Activated CD4-positive, alpha-beta T cell treated with anti-CD3 and anti-CD28 coated beads, Interleukin-2, amount 10 ng/mL, durations not matched to agents 24 days and 14 days (primary cell): ENCODE results near the gene COL19A1. TPM values are rescaled to one million over a fixed set of nuclear protein-coding genes. Genes with fewer than 3 reads are reported as not detected.
"Not testable (repeated sequence)": the region's sequence is repeated elsewhere in the genome, so short reads cannot be mapped to it uniquely, and the experiment has no call there.

ENCODE experiments used
- DNase-seq: peaks from one replicate; pipeline ENCODE4 v3.0.0; 2022
- H3K27ac Mint-ChIP-seq: one replicate; pipeline ENCODE4 v1.8.0; 2022; ENCODE audit warnings: mild to moderate bottlenecking, mixed read lengths
- H3K27me3 Mint-ChIP-seq: one replicate; pipeline ENCODE4 v1.8.0; 2022; ENCODE audit warnings: mixed read lengths
- H3K36me3 Mint-ChIP-seq: one replicate; pipeline ENCODE4 v1.8.0; 2022; ENCODE audit warnings: low read depth, mild to moderate bottlenecking, mixed read lengths
- H3K4me1 Mint-ChIP-seq: one replicate; pipeline ENCODE4 v1.8.0; 2021; ENCODE audit warnings: mixed read lengths
- H3K4me3 Mint-ChIP-seq: one replicate; pipeline ENCODE4 v1.8.0; 2022; ENCODE audit warnings: mild to moderate bottlenecking, moderate library complexity, mixed read lengths
- H3K9me3 Mint-ChIP-seq: one replicate; pipeline ENCODE4 v1.8.0; 2021; ENCODE audit warnings: mixed read lengths
- intact Hi-C: fragments of 100-400 bp; cut with micrococcal nuclease; formaldehyde crosslinking; loops from one replicate; pipeline ENCODE4 v1.15.1; 2023
- total RNA-seq: library from RNA; stranded (reverse); gene quantifications from 2 replicates; pipeline ENCODE4 v1.2.3, GENCODE V29; 2022

Gene COL19A1
- total RNA-seq, 1 donor from 2014 or later: not detected

- Mint-ChIP-seq H3K27me3 (peaks cover 20% of the 10 kb centered on the region), H3K9me3 (no peaks in the 10 kb centered on the region), H3K36me3 (no peaks in the 10 kb centered on the region), H3K4me3 (no peak overlapping the region), H3K4me1 (no peaks in the 10 kb centered on the region), H3K27ac (no peak overlapping the region)
- intact Hi-C loops: no loop called here
- DNase-seq: no peak
These were observed 9.4 kb downstream of the COL19A1 start for GRCh38 chr6:69875715-69876114.

GRCh38 chr6:69878795-69879194 lies 12.4 kb downstream of the COL19A1 start:
- Mint-ChIP-seq H3K9me3 (no peaks in the 10 kb centered on the region), H3K27me3 (peaks cover 29% of the 10 kb centered on the region), H3K4me1 (no peaks in the 10 kb centered on the region), H3K27ac (no peak overlapping the region), H3K36me3 (no peaks in the 10 kb centered on the region), H3K4me3 (no peak overlapping the region)
- DNase-seq: no peak
- intact Hi-C loops: no loop called here

GRCh38 chr6:69880601-69881000 lies 14.2 kb downstream of the COL19A1 start:
- no peaks in the 10 kb centered on the region for H3K9me3 Mint-ChIP-seq
- intact Hi-C loops: no loop called here
- H3K27ac Mint-ChIP-seq: no peak overlapping the region
- no peaks in the 10 kb centered on the region for H3K4me1 Mint-ChIP-seq
- no peak overlapping the region for H3K4me3 Mint-ChIP-seq
- peaks cover 23% of the 10 kb centered on the region for H3K27me3 Mint-ChIP-seq
- no peak for DNase-seq
- no peaks in the 10 kb centered on the region for H3K36me3 Mint-ChIP-seq

- Mint-ChIP-seq H3K27ac (no peak overlapping the region), H3K4me1 (no peaks in the 10 kb centered on the region), H3K36me3 (no peaks in the 10 kb centered on the region), H3K4me3 (no peak overlapping the region), H3K9me3 (no peaks in the 10 kb centered on the region), H3K27me3 (peaks cover 23% of the 10 kb centered on the region)
- DNase-seq: no peak
- intact Hi-C loops: no loop called here
These were observed 15.2 kb downstream of the COL19A1 start for GRCh38 chr6:69881322-69882151.

- H3K4me3 Mint-ChIP-seq: no peak overlapping the region
- H3K27me3 Mint-ChIP-seq: peaks cover 23% of the 10 kb centered on the region
- H3K9me3 Mint-ChIP-seq: no peaks in the 10 kb centered on the region
- no peaks in the 10 kb centered on the region for H3K4me1 Mint-ChIP-seq
- intact Hi-C loops: no loop called here
- DNase-seq: no peak
- no peak overlapping the region for H3K27ac Mint-ChIP-seq
- H3K36me3 Mint-ChIP-seq: no peaks in the 10 kb centered on the region
These were observed 17.2 kb downstream of the COL19A1 start for GRCh38 chr6:69883551-69883950.

GRCh38 chr6:69884231-69884630 lies 17.9 kb downstream of the COL19A1 start:
- H3K4me3 Mint-ChIP-seq: no peak overlapping the region
- no peak overlapping the region for H3K27ac Mint-ChIP-seq
- intact Hi-C loops: no loop called here
- peaks cover 23% of the 10 kb centered on the region for H3K27me3 Mint-ChIP-seq
- H3K36me3 Mint-ChIP-seq: no peaks in the 10 kb centered on the region
- DNase-seq: no peak
- no peaks in the 10 kb centered on the region for H3K9me3 Mint-ChIP-seq
- H3K4me1 Mint-ChIP-seq: no peaks in the 10 kb centered on the region

- H3K4me1 Mint-ChIP-seq: no peaks in the 10 kb centered on the region
- H3K9me3 Mint-ChIP-seq: no peaks in the 10 kb centered on the region
- no peak overlapping the region for H3K4me3 Mint-ChIP-seq
- H3K27ac Mint-ChIP-seq: no peak overlapping the region
- H3K36me3 Mint-ChIP-seq: no peaks in the 10 kb centered on the region
- peaks cover 8% of the 10 kb centered on the region for H3K27me3 Mint-ChIP-seq
- no peak for DNase-seq
- intact Hi-C loops: no loop called here
These were observed 20.7 kb downstream of the COL19A1 start for GRCh38 chr6:69887026-69887425.

GRCh38 chr6:69887714-69888345 lies 21.5 kb downstream of the COL19A1 start:
- no peaks in the 10 kb centered on the region for H3K4me1 Mint-ChIP-seq
- H3K27me3 Mint-ChIP-seq: peaks cover 5% of the 10 kb centered on the region
- DNase-seq: no peak
- H3K27ac Mint-ChIP-seq: no peak overlapping the region
- H3K9me3 Mint-ChIP-seq: no peaks in the 10 kb centered on the region
- no peaks in the 10 kb centered on the region for H3K36me3 Mint-ChIP-seq
- intact Hi-C loops: no loop called here
- H3K4me3 Mint-ChIP-seq: no peak overlapping the region

- no peaks in the 10 kb centered on the region for H3K9me3 Mint-ChIP-seq
- H3K4me1 Mint-ChIP-seq: no peaks in the 10 kb centered on the region
- no peak overlapping the region for H3K27ac Mint-ChIP-seq
- H3K27me3 Mint-ChIP-seq: no peaks in the 10 kb centered on the region
- intact Hi-C loops: no loop called here
- no peaks in the 10 kb centered on the region for H3K36me3 Mint-ChIP-seq
- no peak for DNase-seq
- no peak overlapping the region for H3K4me3 Mint-ChIP-seq
These were observed 22.3 kb downstream of the COL19A1 start for GRCh38 chr6:69888482-69889233.

- H3K9me3 Mint-ChIP-seq, intact Hi-C loops, DNase-seq, H3K27ac Mint-ChIP-seq, H3K4me3 Mint-ChIP-seq, H3K4me1 Mint-ChIP-seq, H3K27me3 Mint-ChIP-seq, H3K36me3 Mint-ChIP-seq: not testable (repeated sequence)
These were observed 23.0 kb downstream of the COL19A1 start for GRCh38 chr6:69889234-69889974.

GRCh38 chr6:69892561-69892960 lies 26.2 kb downstream of the COL19A1 start:
- H3K36me3 Mint-ChIP-seq, intact Hi-C loops, H3K4me3 Mint-ChIP-seq, H3K27ac Mint-ChIP-seq, H3K27me3 Mint-ChIP-seq, DNase-seq, H3K9me3 Mint-ChIP-seq, H3K4me1 Mint-ChIP-seq: not testable (repeated sequence)

- DNase-seq, H3K9me3 Mint-ChIP-seq, H3K27ac Mint-ChIP-seq, H3K36me3 Mint-ChIP-seq, H3K4me3 Mint-ChIP-seq, intact Hi-C loops, H3K27me3 Mint-ChIP-seq, H3K4me1 Mint-ChIP-seq: not testable (repeated sequence)
These were observed 26.9 kb downstream of the COL19A1 start for GRCh38 chr6:69893266-69893665.

GRCh38 chr6:69894578-69895347 lies 28.4 kb downstream of the COL19A1 start:
- H3K36me3 Mint-ChIP-seq: no peaks in the 10 kb centered on the region
- H3K9me3 Mint-ChIP-seq: no peaks in the 10 kb centered on the region
- DNase-seq: no peak
- no peak overlapping the region for H3K4me3 Mint-ChIP-seq
- no peaks in the 10 kb centered on the region for H3K27me3 Mint-ChIP-seq
- H3K4me1 Mint-ChIP-seq: no peaks in the 10 kb centered on the region
- intact Hi-C loops: no loop called here
- no peak overlapping the region for H3K27ac Mint-ChIP-seq
